ENCODE data around the gene HK2. TPM values are rescaled to one million over a fixed set of nuclear protein-coding genes. Genes with fewer than 3 reads are reported as not detected.

The HK2 gene
- polyA plus RNA-seq, 2 donors, result 11.8 to 18.0 TPM

DNA sequence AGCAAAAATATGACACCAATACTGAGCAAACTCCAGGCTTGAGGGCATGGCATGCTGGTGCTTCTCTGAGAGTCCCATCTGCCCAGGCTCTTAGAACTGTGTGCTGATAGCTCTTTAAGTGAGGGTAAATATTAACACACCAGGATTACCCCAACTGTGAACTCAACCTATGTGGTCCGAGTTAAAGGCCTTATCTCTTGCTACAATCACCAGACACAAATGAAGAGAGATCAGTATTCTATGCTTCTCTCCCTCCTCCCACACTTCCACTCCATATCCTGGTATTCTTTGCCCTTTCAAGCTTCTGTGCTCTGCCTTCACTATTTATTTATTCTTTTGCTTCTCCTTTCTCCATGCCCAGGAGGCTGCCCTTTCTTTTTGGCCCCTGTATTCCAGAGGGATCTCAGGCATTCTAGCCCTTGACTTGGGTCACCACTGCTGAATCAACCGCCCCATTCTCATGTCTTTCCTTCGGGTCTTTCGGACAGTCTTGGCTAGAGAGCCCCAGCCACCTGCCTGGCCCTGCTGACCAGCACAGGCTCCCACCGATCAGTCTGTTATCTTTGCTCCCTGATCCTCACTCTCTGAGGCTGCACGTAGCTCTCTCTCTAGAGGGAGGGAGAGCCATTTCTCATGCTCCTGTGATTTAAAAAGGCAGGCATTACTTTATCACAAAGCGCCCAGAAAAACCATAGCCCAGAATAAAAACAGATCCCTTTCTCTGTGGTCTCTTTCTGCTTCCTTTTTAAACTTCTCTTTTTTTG lies 17.2 kb upstream of the HK2 start:
- Histone ChIP-seq H3K9me3 (ENCODE audit: control insufficient read depth in 2 of 2, insufficient read depth in 1 of 2, low read depth in 1 of 2, low read length in 1 of 2) (no peaks in the 10 kb centered on the region), H3K4me1 (ENCODE audit: control insufficient read depth in 2 of 2, insufficient read depth in 2 of 2, low read length in 1 of 2) (no peaks in the 10 kb centered on the region), H3K27ac (ENCODE audit: low read depth in 2 of 2, low read length in 1 of 2) (no peak overlapping the region), H3K27me3 (ENCODE audit: control insufficient read depth in 1 of 2, insufficient read depth in 2 of 2, low read length in 2 of 2) (peaks cover 0 to 2% of the 10 kb centered on the region in 2 donors), H3K36me3 (ENCODE audit: control insufficient read depth in 2 of 2, insufficient read depth in 2 of 2, low read length in 1 of 2) (no peaks in the 10 kb centered on the region), H3K4me3 (ENCODE audit: low read depth in 1 of 2, low read length in 2 of 2) (no peak overlapping the region)
- 34 to 52% methylated on average over 7 of the region's 7 CpGs for WGBS, 2 donors

DNA sequence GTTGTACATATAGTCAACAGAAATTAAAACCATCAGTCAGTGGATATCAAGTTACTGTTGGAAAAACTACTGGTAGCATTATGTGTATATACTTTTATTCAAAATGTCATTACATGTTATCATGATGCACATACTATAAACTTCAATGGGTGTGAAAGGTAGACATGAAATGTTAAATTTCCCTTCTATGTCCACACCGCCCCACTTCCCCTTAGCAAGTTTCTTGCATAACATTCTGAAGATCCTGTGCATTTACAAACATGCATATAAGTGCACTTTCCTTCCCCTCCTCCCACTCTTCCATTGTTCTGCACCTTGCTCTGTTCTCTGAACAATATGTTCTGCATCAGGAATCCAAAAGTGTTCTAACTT lies 16.6 kb upstream of the HK2 start:
- no peaks in the 10 kb centered on the region for H3K4me1 ChIP-seq (ENCODE audit: control insufficient read depth in 2 of 2, insufficient read depth in 2 of 2, low read length in 1 of 2)
- whole genome bisulfite sequencing, 2 donors, result 73 to 83% methylated on average over 1 of the region's 1 CpG
- no peaks in the 10 kb centered on the region for H3K9me3 ChIP-seq (ENCODE audit: control insufficient read depth in 2 of 2, insufficient read depth in 1 of 2, low read depth in 1 of 2, low read length in 1 of 2)
- no peak overlapping the region for H3K27ac ChIP-seq (ENCODE audit: low read depth in 2 of 2, low read length in 1 of 2)
- no peaks in the 10 kb centered on the region for H3K36me3 ChIP-seq (ENCODE audit: control insufficient read depth in 2 of 2, insufficient read depth in 2 of 2, low read length in 1 of 2)
- peaks cover 0 to 2% of the 10 kb centered on the region in 2 donors for H3K27me3 ChIP-seq (ENCODE audit: control insufficient read depth in 1 of 2, insufficient read depth in 2 of 2, low read length in 2 of 2)
- no peak overlapping the region for H3K4me3 ChIP-seq (ENCODE audit: low read depth in 1 of 2, low read length in 2 of 2)

DNA sequence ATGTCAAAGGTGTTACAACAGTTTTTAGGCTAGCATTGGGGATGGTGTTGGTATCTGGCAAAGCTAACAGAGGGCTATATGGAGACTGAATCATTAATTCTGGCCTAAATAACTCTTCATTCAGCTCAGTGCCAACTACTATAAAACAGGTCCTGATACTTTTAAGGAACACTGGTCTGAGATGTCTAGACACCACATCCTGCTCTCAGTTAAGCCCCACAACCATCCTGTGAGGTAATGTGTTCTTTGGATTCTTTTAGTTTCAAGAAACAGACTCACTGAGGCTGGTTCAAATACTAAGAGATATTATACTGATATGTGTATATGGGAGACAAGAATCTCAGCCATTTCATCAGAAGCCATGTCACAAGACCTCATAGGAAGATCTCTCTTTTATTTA lies 14.2 kb upstream of the HK2 start:
- no peaks in the 10 kb centered on the region for H3K9me3 ChIP-seq (ENCODE audit: control insufficient read depth in 2 of 2, insufficient read depth in 1 of 2, low read depth in 1 of 2, low read length in 1 of 2)
- peaks cover 0 to under 1% of the 10 kb centered on the region in 2 donors for H3K27me3 ChIP-seq (ENCODE audit: control insufficient read depth in 1 of 2, insufficient read depth in 2 of 2, low read length in 2 of 2)
- no peak overlapping the region for H3K27ac ChIP-seq (ENCODE audit: low read depth in 2 of 2, low read length in 1 of 2)
- H3K36me3 ChIP-seq (ENCODE audit: control insufficient read depth in 2 of 2, insufficient read depth in 2 of 2, low read length in 1 of 2), result no peaks in the 10 kb centered on the region
- H3K4me3 ChIP-seq (ENCODE audit: low read depth in 1 of 2, low read length in 2 of 2), result no peak overlapping the region
- no peaks in the 10 kb centered on the region for H3K4me1 ChIP-seq (ENCODE audit: control insufficient read depth in 2 of 2, insufficient read depth in 2 of 2, low read length in 1 of 2)

DNA sequence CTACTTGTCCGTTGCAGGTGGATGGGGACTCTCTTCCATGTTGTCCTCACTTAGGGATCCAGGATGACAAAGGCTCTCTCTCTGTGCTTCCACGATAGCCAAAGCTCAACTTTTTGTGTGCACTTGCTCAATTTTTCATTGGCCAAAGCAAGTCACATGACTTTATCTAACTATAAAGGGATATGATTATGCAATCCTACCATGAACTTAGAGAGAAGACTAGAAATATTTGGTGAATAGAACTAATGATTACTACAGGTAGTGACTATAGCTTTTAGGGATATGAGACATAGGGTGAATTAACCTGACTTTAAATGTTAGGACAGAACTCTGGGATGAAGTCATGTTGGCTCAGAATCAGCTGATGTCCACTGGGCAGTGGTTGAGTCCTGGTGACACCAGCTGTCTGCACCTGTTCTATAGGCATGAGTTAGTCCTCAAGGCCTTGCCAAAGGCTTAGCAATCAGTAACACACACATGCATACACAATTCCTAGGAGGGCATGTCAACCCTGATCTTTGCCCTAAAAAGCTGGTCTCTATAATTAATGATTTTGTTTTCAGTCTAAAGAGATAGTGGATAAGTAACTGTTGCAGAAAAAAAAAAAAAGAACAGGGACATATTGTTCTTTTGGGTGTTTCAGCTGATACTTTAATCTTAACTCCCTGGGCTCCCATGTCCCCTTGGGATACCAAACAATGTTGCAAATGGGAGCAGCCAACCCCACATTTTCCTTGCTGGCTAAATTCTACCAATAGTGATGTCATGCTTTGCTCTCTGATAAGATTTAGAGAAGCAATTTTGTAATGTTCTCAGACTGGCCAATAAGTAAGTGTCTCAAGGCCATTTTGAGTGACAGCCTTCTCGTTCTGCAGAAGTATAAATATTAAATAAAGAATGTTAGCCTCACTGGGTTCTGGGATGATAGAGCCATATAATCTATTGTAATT lies 12.5 kb upstream of the HK2 start:
- H3K9me3 ChIP-seq (ENCODE audit: control insufficient read depth in 2 of 2, insufficient read depth in 1 of 2, low read depth in 1 of 2, low read length in 1 of 2), result no peaks in the 10 kb centered on the region
- no peaks in the 10 kb centered on the region for H3K4me1 ChIP-seq (ENCODE audit: control insufficient read depth in 2 of 2, insufficient read depth in 2 of 2, low read length in 1 of 2)
- WGBS, 2 donors, result 77 to 84% methylated on average over 3 of the region's 3 CpGs
- no peak overlapping the region for H3K27ac ChIP-seq (ENCODE audit: low read depth in 2 of 2, low read length in 1 of 2)
- no peaks in the 10 kb centered on the region for H3K36me3 ChIP-seq (ENCODE audit: control insufficient read depth in 2 of 2, insufficient read depth in 2 of 2, low read length in 1 of 2)
- H3K27me3 ChIP-seq (ENCODE audit: control insufficient read depth in 1 of 2, insufficient read depth in 2 of 2, low read length in 2 of 2), result no peaks in the 10 kb centered on the region
- no peak overlapping the region for H3K4me3 ChIP-seq (ENCODE audit: low read depth in 1 of 2, low read length in 2 of 2)

DNA sequence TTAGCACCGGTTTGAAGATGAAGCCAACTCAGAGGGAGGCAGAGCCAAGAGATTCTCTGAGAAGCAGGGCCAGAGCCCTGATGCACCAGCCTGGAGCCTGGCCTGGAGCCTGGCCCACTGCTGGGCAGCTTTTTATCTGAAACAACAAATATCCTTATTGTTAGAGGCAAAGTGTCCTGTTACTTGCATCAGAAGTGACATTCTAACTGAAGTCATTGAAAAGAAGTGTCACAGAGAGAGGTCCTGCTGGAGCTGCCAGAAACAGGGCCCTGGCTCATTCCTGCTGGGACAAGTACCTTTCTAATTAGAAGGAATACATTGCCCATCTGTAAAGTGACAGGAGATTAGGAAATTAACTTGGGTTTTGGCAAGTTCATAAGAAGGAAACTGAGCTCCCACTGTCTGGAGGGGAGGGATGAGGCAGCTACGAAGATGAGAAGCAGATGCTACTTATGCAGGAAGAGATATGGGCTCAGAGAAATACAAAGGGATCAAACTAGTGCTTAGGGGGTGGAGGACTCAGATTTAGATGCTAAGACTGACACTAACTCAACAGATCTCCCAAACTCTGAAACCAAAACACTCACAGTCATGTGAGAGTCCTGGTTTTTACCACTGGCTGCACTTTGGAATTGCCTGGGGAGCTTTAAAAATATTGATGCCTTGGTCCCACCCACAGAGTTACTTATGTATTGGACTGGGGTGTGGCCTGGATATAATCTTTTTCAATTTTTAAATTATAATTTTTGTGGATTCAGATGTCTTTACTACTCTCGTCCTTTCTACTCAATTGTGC lies 11.0 kb upstream of the HK2 start:
- Histone ChIP-seq H3K9me3 (ENCODE audit: control insufficient read depth in 2 of 2, insufficient read depth in 1 of 2, low read depth in 1 of 2, low read length in 1 of 2) (no peaks in the 10 kb centered on the region), H3K4me1 (ENCODE audit: control insufficient read depth in 2 of 2, insufficient read depth in 2 of 2, low read length in 1 of 2) (no peaks in the 10 kb centered on the region), H3K4me3 (ENCODE audit: low read depth in 1 of 2, low read length in 2 of 2) (no peak overlapping the region), H3K27me3 (ENCODE audit: control insufficient read depth in 1 of 2, insufficient read depth in 2 of 2, low read length in 2 of 2) (no peaks in the 10 kb centered on the region), H3K27ac (ENCODE audit: low read depth in 2 of 2, low read length in 1 of 2) (no peak overlapping the region), H3K36me3 (ENCODE audit: control insufficient read depth in 2 of 2, insufficient read depth in 2 of 2, low read length in 1 of 2) (no peaks in the 10 kb centered on the region)
- WGBS, 2 donors, result 56 to 69% methylated on average over 3 of the region's 3 CpGs

DNA sequence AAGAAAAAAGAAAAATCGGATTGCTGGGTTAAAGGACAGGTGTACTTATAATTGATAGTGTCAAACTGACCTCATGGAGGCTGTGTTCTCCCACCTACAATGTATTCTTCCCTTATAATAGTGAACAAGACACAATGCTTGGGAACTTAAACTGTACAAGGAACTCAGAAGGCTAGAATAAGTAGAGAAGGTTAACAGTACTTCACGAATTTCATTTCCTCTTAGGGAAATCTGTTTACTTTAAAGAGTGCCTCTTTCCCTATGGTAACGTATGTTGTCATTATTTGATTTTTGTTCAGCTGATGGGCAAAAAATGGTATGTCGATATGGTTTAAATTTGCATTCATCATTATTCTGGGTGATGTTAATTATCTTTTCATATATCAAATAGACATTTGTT lies 9.2 kb upstream of the HK2 start:
- no peaks in the 10 kb centered on the region for H3K4me1 ChIP-seq (ENCODE audit: control insufficient read depth in 2 of 2, insufficient read depth in 2 of 2, low read length in 1 of 2)
- H3K9me3 ChIP-seq (ENCODE audit: control insufficient read depth in 2 of 2, insufficient read depth in 1 of 2, low read depth in 1 of 2, low read length in 1 of 2), result no peaks in the 10 kb centered on the region
- WGBS, 2 donors, result 57 to 72% methylated on average over 4 of the region's 4 CpGs
- H3K27ac ChIP-seq (ENCODE audit: low read depth in 2 of 2, low read length in 1 of 2), result no peak overlapping the region
- no peaks in the 10 kb centered on the region for H3K36me3 ChIP-seq (ENCODE audit: control insufficient read depth in 2 of 2, insufficient read depth in 2 of 2, low read length in 1 of 2)
- H3K27me3 ChIP-seq (ENCODE audit: control insufficient read depth in 1 of 2, insufficient read depth in 2 of 2, low read length in 2 of 2), result no peaks in the 10 kb centered on the region
- no peak overlapping the region for H3K4me3 ChIP-seq (ENCODE audit: low read depth in 1 of 2, low read length in 2 of 2)

DNA sequence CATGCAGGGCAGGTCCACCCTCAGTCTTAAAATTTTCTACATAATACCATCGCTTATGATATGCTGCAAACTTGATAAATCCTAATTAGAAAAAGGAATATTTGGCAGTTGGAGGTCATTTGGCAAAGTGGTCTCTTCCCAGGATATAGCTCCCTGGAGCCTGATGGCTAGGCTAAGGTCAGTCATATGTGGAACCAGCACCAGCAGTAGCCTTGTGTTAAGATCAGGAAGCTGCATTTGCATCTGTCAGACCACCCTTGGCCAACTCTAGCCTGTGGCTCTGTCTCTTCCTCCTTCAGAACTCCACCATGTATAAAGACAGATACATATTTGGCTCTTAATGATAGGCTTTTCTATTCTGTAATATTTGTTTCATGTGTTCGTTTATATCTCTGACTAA lies 5.4 kb upstream of the HK2 start:
- Histone ChIP-seq H3K27ac (ENCODE audit: low read depth in 2 of 2, low read length in 1 of 2) (no peak overlapping the region), H3K27me3 (ENCODE audit: control insufficient read depth in 1 of 2, insufficient read depth in 2 of 2, low read length in 2 of 2) (no peaks in the 10 kb centered on the region), H3K9me3 (ENCODE audit: control insufficient read depth in 2 of 2, insufficient read depth in 1 of 2, low read depth in 1 of 2, low read length in 1 of 2) (no peaks in the 10 kb centered on the region), H3K36me3 (ENCODE audit: control insufficient read depth in 2 of 2, insufficient read depth in 2 of 2, low read length in 1 of 2) (no peaks in the 10 kb centered on the region), H3K4me3 (ENCODE audit: low read depth in 1 of 2, low read length in 2 of 2) (no peak overlapping the region), H3K4me1 (ENCODE audit: control insufficient read depth in 2 of 2, insufficient read depth in 2 of 2, low read length in 1 of 2) (peaks cover 0 to 3% of the 10 kb centered on the region in 2 donors)
- 64 to 69% methylated on average over 2 of the region's 2 CpGs for WGBS, 2 donors

DNA sequence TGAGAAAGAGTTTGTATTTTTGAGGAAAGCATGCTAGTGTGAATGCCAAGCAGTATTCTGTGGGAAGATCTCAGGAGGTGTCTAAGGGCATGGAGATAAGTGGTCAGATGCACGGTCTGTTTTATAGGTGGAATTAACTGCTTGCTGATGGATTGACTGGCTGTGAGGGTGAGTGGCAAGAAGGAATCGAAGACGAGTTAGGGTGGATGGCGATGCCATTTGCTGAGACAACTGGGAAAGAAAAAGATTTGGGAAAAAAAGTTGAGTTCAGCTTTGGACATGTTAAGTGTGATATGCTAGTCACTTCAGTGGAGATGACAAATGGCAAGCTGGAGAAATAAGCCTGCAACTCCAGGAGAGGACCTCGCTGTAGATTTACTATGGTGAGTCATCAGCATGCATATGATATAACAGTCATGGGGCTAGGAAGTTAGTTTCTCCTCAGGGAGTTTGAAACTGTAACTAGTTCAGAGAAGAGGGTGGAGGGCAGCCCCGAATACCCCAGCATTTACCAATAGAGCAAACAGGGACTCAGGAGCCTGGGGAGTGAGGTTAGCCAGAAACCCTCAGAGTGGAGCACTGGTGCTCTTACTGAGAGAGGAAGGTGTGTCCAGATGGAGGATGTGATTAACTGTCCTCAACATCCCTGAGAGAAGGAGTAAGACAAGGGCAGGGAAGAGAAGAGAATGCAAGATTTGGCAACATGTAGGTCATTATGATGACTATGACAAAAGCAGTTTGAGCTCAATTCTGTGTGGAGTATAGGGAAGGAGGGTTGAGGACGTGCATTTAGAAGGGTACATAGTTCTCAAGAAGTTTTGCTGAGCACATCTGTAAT lies 2.0 kb upstream of the HK2 start:
- Histone ChIP-seq H3K27ac (ENCODE audit: low read depth in 2 of 2, low read length in 1 of 2) (no peak overlapping the region), H3K4me3 (ENCODE audit: low read depth in 1 of 2, low read length in 2 of 2) (no peak overlapping the region), H3K4me1 (ENCODE audit: control insufficient read depth in 2 of 2, insufficient read depth in 2 of 2, low read length in 1 of 2) (peaks cover 0 to 4% of the 10 kb centered on the region in 2 donors), H3K36me3 (ENCODE audit: control insufficient read depth in 2 of 2, insufficient read depth in 2 of 2, low read length in 1 of 2) (no peaks in the 10 kb centered on the region), H3K9me3 (ENCODE audit: control insufficient read depth in 2 of 2, insufficient read depth in 1 of 2, low read depth in 1 of 2, low read length in 1 of 2) (no peaks in the 10 kb centered on the region), H3K27me3 (ENCODE audit: control insufficient read depth in 1 of 2, insufficient read depth in 2 of 2, low read length in 2 of 2) (no peaks in the 10 kb centered on the region)
- WGBS, 2 donors, result 68 to 73% methylated on average over 7 of the region's 7 CpGs
